ENCODE data around the gene GNAS-AS1. TPM values are rescaled to one million over a fixed set of nuclear protein-coding genes. Genes with fewer than 3 reads are reported as not detected.

Gene GNAS-AS1
- total and polyA plus RNA-seq, 2 donors (not counting 1 experiment from before 2014, with no cell fraction given): 0.28 to 0.33 TPM

- Histone ChIP-seq H3K79me2 (ENCODE audit: control insufficient read depth, insufficient read depth, low read length) (no peaks in the 10 kb centered on the region), H3K27me3 (ENCODE audit: control insufficient read depth, insufficient read depth, low read length) (peaks cover 9% of the 10 kb centered on the region), H3K4me1 (ENCODE audit: control insufficient read depth, extremely low read depth, insufficient read depth, low read length) (no peaks in the 10 kb centered on the region), H3K27ac (ENCODE audit: insufficient read depth, low read length) (no peak overlapping the region), H3K9me3 (ENCODE audit: control insufficient read depth, insufficient read depth, low read depth, low read length) (no peaks in the 10 kb centered on the region), H3K9ac (ENCODE audit: insufficient read depth, low read length) (no peak overlapping the region), H4K20me1 (ENCODE audit: control insufficient read depth, extremely low read depth, insufficient read depth, low read length) (no peaks in the 10 kb centered on the region), H3K4me3 (replicated peaks in 1 of 4; ENCODE audit: control extremely low read depth in 1 of 4, insufficient read depth in 1 of 4, low read depth in 3 of 4, low read length in 4 of 4) (no peak overlapping the region), H3K4me2 (ENCODE audit: extremely low read depth, insufficient read depth, low read length) (no peak overlapping the region), H3K36me3 (ENCODE audit: control insufficient read depth, insufficient read depth, low read length) (no peaks in the 10 kb centered on the region), H2AFZ (ENCODE audit: low read length) (no peak overlapping the region)
- TF ChIP-seq CTCF (conservative IDR thresholded peaks at IDR 0.05 in 1 of 2, IDR thresholded peaks at IDR 0.05 in 1 of 2; ENCODE audit: low read depth in 1 of 2, low read length in 2 of 2) (no peak), EZH2 (IDR thresholded peaks at IDR 0.05; ENCODE audit: low read length, missing control alignments) (no peak)
- DNase-seq (ENCODE audit: low read depth in 2 of 2): no peak
Measured at GRCh38 chr20:58791286-58791685, 59.4 kb downstream of the GNAS-AS1 start.

- no peak for DNase-seq (ENCODE audit: low read depth in 2 of 2)
- no peaks in the 10 kb centered on the region for H3K9me3 ChIP-seq (ENCODE audit: control insufficient read depth, insufficient read depth, low read depth, low read length)
- H3K27me3 ChIP-seq (ENCODE audit: control insufficient read depth, insufficient read depth, low read length): peaks cover 9% of the 10 kb centered on the region
Measured at GRCh38 chr20:58790454-58790853, 60.2 kb downstream of the GNAS-AS1 start.

GRCh38 chr20:58788896-58789544 is 61.7 kb downstream of the GNAS-AS1 start:
- no peaks in the 10 kb centered on the region for H3K9me3 ChIP-seq (ENCODE audit: control insufficient read depth, insufficient read depth, low read depth, low read length)
- H3K9ac ChIP-seq (ENCODE audit: insufficient read depth, low read length): no peak overlapping the region
- H3K4me1 ChIP-seq (ENCODE audit: control insufficient read depth, extremely low read depth, insufficient read depth, low read length): no peaks in the 10 kb centered on the region
- no peaks in the 10 kb centered on the region for H3K79me2 ChIP-seq (ENCODE audit: control insufficient read depth, insufficient read depth, low read length)
- no peaks in the 10 kb centered on the region for H4K20me1 ChIP-seq (ENCODE audit: control insufficient read depth, extremely low read depth, insufficient read depth, low read length)
- peaks cover 9% of the 10 kb centered on the region for H3K27me3 ChIP-seq (ENCODE audit: control insufficient read depth, insufficient read depth, low read length)
- DNase-seq (ENCODE audit: low read depth in 2 of 2): no peak
- no peak overlapping the region for H3K4me3 ChIP-seq (replicated peaks in 1 of 4; ENCODE audit: control extremely low read depth in 1 of 4, insufficient read depth in 1 of 4, low read depth in 3 of 4, low read length in 4 of 4)
- no peaks in the 10 kb centered on the region for H3K36me3 ChIP-seq (ENCODE audit: control insufficient read depth, insufficient read depth, low read length)
- H3K4me2 ChIP-seq (ENCODE audit: extremely low read depth, insufficient read depth, low read length): no peak overlapping the region
- TF ChIP-seq CTCF (conservative IDR thresholded peaks at IDR 0.05 in 1 of 2, IDR thresholded peaks at IDR 0.05 in 1 of 2; ENCODE audit: low read depth in 1 of 2, low read length in 2 of 2) (no peak), EZH2 (IDR thresholded peaks at IDR 0.05; ENCODE audit: low read length, missing control alignments) (no peak)
- no peak overlapping the region for H2AFZ ChIP-seq (ENCODE audit: low read length)
- H3K27ac ChIP-seq (ENCODE audit: insufficient read depth, low read length): no peak overlapping the region

More at GRCh38 chr20:58790454-58790853, 60.2 kb downstream of the GNAS-AS1 start:
- no peaks in the 10 kb centered on the region for H3K79me2 ChIP-seq (ENCODE audit: control insufficient read depth, insufficient read depth, low read length)
- no peaks in the 10 kb centered on the region for H3K36me3 ChIP-seq (ENCODE audit: control insufficient read depth, insufficient read depth, low read length)
- no peak overlapping the region for H3K27ac ChIP-seq (ENCODE audit: insufficient read depth, low read length)
- no peak overlapping the region for H3K9ac ChIP-seq (ENCODE audit: insufficient read depth, low read length)
- TF ChIP-seq CTCF (conservative IDR thresholded peaks at IDR 0.05 in 1 of 2, IDR thresholded peaks at IDR 0.05 in 1 of 2; ENCODE audit: low read depth in 1 of 2, low read length in 2 of 2): no peak
- H3K4me3 ChIP-seq (replicated peaks in 1 of 4; ENCODE audit: control extremely low read depth in 1 of 4, insufficient read depth in 1 of 4, low read depth in 3 of 4, low read length in 4 of 4): no peak overlapping the region
- H3K4me1 ChIP-seq (ENCODE audit: control insufficient read depth, extremely low read depth, insufficient read depth, low read length): no peaks in the 10 kb centered on the region
- no peak overlapping the region for H3K4me2 ChIP-seq (ENCODE audit: extremely low read depth, insufficient read depth, low read length)
- H4K20me1 ChIP-seq (ENCODE audit: control insufficient read depth, extremely low read depth, insufficient read depth, low read length): no peaks in the 10 kb centered on the region
- no peak overlapping the region for H2AFZ ChIP-seq (ENCODE audit: low read length)
